ENCODE measurements around the gene TMEM138. TPM values are rescaled to one million over a fixed set of nuclear protein-coding genes. Genes with fewer than 3 reads are reported as not detected.

The TMEM138 gene
- total and polyA plus RNA-seq, 2 of the 13 experiments (the other 11 are each of a cell fraction or from before 2014, with no cell fraction given): 43.5 to 61.0 TPM

DNA sequence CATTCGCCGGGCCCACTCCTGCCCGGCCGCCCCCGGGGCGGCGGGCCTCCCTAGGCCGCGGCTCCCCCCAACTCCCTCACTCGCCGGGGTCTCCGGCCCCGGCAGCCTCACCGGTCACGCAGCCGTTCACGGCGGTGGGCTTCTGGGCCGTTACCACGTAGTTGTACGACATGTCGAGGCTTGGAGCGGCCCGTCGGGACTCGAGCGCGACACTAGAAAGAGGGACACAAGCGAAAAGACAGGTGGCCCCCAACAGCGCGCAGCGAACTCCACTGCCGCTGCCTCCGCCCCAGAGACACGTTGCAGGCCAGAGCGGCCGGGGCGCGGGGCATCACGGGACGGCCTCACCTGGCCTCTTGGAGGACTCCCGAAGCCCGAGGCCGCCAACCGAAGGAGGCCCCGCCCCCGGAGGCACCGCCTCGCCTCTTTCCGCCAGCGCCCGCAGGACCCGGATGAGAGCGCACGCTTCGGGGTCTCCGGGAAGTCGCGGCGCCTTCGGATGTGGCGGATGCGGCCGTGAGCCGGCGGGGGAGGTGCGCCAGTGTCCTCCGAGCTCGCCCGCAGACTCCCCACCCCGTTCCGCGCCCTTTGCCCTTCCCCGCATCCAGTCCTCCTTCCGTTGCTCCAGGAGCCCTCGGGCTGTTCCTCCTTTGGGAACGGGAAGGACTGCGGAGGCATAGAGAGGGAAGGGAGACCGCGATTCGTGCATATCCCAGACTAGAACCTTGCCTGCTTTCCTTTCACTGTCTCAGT is 29.2 kb upstream of the TMEM138 start, which contains the start of the genes DDB1 and TKFC (continued):
- TF ChIP-seq, protein P1, sequence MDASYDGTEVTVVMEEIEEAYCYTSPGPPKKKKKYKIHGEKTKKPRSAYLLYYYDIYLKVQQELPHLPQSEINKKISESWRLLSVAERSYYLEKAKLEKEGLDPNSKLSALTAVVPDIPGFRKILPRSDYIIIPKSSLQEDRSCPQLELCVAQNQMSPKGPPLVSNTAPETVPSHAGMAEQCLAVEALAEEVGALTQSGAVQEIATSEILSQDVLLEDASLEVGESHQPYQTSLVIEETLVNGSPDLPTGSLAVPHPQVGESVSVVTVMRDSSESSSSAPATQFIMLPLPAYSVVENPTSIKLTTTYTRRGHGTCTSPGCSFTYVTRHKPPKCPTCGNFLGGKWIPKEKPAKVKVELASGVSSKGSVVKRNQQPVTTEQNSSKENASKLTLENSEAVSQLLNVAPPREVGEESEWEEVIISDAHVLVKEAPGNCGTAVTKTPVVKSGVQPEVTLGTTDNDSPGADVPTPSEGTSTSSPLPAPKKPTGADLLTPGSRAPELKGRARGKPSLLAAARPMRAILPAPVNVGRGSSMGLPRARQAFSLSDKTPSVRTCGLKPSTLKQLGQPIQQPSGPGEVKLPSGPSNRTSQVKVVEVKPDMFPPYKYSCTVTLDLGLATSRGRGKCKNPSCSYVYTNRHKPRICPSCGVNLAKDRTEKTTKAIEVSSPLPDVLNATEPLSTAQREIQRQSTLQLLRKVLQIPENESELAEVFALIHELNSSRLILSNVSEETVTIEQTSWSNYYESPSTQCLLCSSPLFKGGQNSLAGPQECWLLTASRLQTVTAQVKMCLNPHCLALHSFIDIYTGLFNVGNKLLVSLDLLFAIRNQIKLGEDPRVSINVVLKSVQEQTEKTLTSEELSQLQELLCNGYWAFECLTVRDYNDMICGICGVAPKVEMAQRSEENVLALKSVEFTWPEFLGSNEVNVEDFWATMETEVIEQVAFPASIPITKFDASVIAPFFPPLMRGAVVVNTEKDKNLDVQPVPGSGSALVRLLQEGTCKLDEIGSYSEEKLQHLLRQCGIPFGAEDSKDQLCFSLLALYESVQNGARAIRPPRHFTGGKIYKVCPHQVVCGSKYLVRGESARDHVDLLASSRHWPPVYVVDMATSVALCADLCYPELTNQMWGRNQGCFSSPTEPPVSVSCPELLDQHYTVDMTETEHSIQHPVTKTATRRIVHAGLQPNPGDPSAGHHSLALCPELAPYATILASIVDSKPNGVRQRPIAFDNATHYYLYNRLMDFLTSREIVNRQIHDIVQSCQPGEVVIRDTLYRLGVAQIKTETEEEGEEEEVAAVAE (CRISPR knock-in tag; IDR thresholded peaks at IDR 0.05; ENCODE audit: borderline replicate concordance): peak; percentile 62; the same call in 1 of the 2 replicates
- TF ChIP-seq ZNF510 (CRISPR knock-in tag; IDR thresholded peaks at IDR 0.05; ENCODE audit: low read depth) (no peak), MXD4 (CRISPR knock-in tag; IDR thresholded peaks at IDR 0.05) (peak; percentile 95), CBFB (CRISPR knock-in tag; IDR thresholded peaks at IDR 0.05) (peak; percentile 66), ELF3 (CRISPR knock-in tag; IDR thresholded peaks at IDR 0.05) (peak; percentile 90), PHF21A (CRISPR knock-in tag; IDR thresholded peaks at IDR 0.05) (no peak), EEA1 (CRISPR knock-in tag; IDR thresholded peaks at IDR 0.05; ENCODE audit: borderline replicate concordance) (peak; percentile 73; the same call in 1 of the 2 replicates), GFI1 (CRISPR knock-in tag; IDR thresholded peaks at IDR 0.05; ENCODE audit: borderline replicate concordance) (no peak), SNAI1 (CRISPR knock-in tag; IDR thresholded peaks at IDR 0.05; ENCODE audit: borderline replicate concordance) (0 out of 2 replicates have a peak, but pooled peaks have one; percentile 51), ZNF446 (CRISPR knock-in tag; IDR thresholded peaks at IDR 0.05) (no peak; the same call in 1 of the 2 replicates), SRF (IDR thresholded peaks at IDR 0.05; ENCODE audit: low read depth, low read length) (no peak), DPF2 (CRISPR knock-in tag; IDR thresholded peaks at IDR 0.05; ENCODE audit: borderline replicate concordance, low read depth) (no peak), ZSCAN20 (CRISPR knock-in tag; IDR thresholded peaks at IDR 0.05; ENCODE audit: borderline replicate concordance) (peak; percentile 89; the same call in 1 of the 2 replicates)
- TF ChIP-seq, protein P2, sequence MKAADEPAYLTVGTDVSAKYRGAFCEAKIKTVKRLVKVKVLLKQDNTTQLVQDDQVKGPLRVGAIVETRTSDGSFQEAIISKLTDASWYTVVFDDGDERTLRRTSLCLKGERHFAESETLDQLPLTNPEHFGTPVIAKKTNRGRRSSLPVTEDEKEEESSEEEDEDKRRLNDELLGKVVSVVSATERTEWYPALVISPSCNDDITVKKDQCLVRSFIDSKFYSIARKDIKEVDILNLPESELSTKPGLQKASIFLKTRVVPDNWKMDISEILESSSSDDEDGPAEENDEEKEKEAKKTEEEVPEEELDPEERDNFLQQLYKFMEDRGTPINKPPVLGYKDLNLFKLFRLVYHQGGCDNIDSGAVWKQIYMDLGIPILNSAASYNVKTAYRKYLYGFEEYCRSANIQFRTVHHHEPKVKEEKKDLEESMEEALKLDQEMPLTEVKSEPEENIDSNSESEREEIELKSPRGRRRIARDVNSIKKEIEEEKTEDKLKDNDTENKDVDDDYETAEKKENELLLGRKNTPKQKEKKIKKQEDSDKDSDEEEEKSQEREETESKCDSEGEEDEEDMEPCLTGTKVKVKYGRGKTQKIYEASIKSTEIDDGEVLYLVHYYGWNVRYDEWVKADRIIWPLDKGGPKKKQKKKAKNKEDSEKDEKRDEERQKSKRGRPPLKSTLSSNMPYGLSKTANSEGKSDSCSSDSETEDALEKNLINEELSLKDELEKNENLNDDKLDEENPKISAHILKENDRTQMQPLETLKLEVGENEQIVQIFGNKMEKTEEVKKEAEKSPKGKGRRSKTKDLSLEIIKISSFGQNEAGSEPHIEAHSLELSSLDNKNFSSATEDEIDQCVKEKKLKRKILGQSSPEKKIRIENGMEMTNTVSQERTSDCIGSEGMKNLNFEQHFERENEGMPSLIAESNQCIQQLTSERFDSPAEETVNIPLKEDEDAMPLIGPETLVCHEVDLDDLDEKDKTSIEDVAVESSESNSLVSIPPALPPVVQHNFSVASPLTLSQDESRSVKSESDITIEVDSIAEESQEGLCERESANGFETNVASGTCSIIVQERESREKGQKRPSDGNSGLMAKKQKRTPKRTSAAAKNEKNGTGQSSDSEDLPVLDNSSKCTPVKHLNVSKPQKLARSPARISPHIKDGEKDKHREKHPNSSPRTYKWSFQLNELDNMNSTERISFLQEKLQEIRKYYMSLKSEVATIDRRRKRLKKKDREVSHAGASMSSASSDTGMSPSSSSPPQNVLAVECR (CRISPR knock-in tag; IDR thresholded peaks at IDR 0.05; ENCODE audit: borderline replicate concordance): peak; percentile 98
- TF ChIP-seq, protein P3, sequence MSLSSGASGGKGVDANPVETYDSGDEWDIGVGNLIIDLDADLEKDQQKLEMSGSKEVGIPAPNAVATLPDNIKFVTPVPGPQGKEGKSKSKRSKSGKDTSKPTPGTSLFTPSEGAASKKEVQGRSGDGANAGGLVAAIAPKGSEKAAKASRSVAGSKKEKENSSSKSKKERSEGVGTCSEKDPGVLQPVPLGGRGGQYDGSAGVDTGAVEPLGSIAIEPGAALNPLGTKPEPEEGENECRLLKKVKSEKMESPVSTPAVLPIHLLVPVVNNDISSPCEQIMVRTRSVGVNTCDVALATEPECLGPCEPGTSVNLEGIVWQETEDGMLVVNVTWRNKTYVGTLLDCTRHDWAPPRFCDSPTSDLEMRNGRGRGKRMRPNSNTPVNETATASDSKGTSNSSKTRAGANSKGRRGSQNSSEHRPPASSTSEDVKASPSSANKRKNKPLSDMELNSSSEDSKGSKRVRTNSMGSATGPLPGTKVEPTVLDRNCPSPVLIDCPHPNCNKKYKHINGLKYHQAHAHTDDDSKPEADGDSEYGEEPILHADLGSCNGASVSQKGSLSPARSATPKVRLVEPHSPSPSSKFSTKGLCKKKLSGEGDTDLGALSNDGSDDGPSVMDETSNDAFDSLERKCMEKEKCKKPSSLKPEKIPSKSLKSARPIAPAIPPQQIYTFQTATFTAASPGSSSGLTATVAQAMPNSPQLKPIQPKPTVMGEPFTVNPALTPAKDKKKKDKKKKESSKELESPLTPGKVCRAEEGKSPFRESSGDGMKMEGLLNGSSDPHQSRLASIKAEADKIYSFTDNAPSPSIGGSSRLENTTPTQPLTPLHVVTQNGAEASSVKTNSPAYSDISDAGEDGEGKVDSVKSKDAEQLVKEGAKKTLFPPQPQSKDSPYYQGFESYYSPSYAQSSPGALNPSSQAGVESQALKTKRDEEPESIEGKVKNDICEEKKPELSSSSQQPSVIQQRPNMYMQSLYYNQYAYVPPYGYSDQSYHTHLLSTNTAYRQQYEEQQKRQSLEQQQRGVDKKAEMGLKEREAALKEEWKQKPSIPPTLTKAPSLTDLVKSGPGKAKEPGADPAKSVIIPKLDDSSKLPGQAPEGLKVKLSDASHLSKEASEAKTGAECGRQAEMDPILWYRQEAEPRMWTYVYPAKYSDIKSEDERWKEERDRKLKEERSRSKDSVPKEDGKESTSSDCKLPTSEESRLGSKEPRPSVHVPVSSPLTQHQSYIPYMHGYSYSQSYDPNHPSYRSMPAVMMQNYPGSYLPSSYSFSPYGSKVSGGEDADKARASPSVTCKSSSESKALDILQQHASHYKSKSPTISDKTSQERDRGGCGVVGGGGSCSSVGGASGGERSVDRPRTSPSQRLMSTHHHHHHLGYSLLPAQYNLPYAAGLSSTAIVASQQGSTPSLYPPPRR (CRISPR knock-in tag; IDR thresholded peaks at IDR 0.05; ENCODE audit: borderline replicate concordance): peak; percentile 15; the same call in 1 of the 2 replicates
